NCI-H1092 treated with DMSO at 0.1 percent for 48 hours (cell line): ENCODE results near the gene BRCA2.

Source experiments
- DNase-seq: peaks from one replicate; lab custom pipeline; 2025; lab: John Stamatoyannopoulos, UW

Gene BRCA2

GRCh38 chr13:32383836-32384618, 68.7 kb downstream of the BRCA2 start:
- DNase-seq = no peak

DNA sequence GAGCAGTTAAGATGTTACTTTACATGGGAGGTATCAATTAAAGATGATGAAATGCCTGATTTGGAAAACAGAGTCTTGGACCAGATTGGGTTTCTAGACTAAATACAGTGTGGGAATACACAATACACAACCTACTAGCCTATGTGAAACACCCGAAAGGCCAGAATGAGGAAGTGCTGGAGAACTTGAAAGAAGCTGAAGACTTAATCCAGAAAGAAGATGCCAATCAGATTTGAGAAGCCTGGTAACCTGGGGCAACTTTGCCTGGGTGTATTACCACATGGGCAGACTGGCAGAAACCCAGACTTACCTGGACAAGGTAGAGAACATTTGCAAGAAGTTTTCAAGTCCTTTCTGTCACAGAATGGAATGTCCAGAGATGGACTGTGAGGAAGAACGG, 69.4 kb downstream of the BRCA2 start:
- no peak for DNase-seq

DNA sequence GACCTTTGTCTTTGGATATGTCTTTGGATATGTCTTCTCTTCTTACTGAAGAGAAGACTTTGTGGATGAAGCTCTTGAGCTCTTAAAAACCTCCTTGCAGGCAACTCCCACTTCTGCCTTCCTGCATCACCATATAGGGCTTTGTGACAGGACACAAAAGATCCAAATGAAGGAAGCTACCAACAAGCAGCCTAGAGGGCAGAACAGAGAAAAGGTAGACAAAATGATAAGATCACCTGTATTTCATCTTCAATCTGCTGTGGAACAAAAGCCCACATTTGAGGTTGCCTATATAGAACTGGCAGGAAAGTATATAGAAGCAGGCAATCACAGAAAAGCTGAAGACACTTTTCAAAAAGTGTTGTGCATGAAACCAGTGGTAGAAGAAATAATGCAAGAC, 70.1 kb downstream of the BRCA2 start:
- no peak for DNase-seq

GRCh38 chr13:32390048-32390447, 74.7 kb downstream of the BRCA2 start:
- no peak for DNase-seq

DNA sequence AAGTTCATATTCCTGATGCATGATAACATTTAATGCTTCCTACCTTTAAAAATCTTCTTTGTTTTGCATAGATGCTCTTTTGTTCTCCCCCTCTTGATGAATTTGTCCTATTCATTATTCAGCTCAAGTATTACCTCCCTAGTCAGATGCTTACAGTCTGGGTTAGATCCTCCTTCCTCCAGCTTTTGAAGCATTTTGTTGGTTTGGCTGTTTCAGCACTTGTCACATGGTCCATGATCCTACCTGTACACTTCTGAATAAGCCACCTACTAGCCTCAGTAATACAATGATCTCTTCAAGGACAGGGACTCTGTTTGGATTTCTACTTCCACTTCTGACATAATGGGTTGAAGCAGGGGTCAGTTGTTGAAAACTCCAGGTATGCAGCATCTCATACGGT, 75.2 kb downstream of the BRCA2 start:
- no peak for DNase-seq

GRCh38 chr13:32391101-32391619, 75.9 kb downstream of the BRCA2 start:
- DNase-seq = no peak

GRCh38 chr13:32403108-32403507, 87.8 kb downstream of the BRCA2 start:
- DNase-seq = no peak

GRCh38 chr13:32407854-32408253, 92.5 kb downstream of the BRCA2 start:
- no peak for DNase-seq

GRCh38 chr13:32408296-32409000, 93.1 kb downstream of the BRCA2 start:
- DNase-seq = peak; percentile 41

- peak; percentile 44 for DNase-seq
These were observed 93.6 kb downstream of the BRCA2 start for GRCh38 chr13:32409001-32409313.

DNA sequence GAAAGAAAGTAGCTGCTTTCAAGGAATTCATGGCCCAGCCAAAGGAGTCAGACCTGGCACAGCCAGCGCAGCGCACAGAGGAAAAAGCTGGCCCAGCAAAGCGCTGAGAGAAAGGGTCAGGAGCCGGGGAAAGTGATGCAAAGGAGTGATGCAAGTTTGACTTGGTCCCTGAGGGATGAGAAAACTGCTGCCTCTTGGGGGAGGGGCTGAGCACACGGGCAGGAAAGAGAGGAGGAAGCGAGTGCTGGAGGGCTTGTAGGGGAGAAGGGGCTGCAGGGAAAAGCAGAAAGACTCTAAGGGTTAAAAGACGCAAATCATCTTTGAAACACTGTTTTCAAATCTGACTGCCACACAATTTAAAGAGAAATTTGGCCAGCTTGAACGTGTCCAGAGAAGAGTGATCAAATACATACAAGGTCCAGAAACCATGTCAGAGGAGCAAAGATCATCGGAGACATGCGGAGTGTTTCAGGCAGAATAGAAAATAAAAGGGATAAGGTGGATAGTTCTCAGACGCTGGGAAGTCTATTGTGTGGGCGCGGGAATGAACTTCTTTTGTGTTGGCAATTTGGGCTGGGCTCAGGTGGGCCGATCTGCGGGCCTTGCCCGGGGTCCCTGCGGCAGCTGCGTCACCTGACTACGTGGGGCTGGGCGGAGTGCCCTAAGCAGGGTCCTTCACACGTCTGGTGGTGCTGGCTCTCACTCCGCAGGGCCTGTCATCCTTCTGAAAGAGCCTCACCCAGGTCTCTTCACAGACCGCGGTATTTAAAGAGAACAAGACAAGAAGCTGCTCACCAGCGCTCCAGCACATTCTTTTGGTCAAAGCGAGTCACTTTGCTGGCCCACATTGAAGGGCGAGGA, 94.5 kb downstream of the BRCA2 start:
- peak; percentile 19 for DNase-seq

DNA sequence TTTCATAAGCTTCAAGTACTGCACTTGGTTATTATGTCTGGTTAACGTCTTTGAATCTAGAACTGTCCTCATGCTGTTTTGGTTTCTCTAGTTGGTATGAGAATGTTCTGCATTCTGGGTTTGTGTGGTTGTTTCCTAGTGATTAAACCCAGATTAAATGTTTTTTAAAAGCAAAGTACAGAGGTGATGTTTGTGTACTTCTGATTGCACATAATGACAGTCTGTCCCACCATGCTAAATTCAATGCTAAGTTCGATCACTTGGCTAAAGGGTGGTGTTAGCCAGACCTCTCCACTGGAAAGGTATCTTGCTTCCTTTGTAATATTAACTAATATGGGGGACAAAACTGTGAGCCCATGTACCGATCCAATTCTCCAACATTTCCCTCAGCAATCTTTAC, 98.0 kb downstream of the BRCA2 start:
- DNase-seq = no peak

DNA sequence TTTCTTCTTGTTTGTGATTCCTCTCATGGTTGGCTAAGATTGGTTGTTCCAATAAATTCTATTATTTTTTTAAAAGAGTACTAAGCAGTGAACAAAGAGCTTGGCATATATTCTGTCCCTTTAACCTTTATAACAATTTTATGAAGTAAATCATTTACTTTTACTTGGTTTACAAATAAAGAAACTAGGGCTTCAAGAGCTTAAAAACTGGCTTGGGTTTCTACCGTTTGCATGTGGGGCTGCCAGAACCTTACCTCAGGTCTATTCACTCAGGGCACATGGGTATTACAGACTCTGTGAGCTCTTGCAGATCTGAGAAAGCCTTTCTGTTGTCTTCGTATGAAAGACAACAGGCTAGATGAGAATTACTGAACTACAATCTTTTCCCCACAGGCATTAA, 99.3 kb downstream of the BRCA2 start:
- DNase-seq = no peak

- DNase-seq = no peak
These were observed 99.7 kb downstream of the BRCA2 start for GRCh38 chr13:32415019-32415418.

DNA sequence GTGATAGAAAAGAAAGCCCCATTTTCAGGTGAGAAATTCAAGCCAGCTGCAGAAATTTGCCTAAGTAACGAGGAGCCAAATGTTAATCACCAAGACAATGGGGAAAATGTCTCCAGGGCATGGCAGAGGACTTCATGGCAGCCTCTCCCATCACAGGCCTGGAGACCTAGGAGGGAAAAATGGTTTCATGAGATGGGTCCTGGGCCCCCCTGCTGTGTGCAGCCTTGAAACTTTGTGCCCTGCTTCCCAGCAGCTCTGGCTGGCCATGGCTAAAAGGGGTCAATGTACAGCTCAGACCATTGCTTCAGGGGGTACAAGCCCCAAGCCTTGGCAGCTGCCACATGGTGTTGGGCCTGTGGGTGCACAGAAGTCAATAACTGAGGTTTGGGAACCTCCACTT, 102.7 kb downstream of the BRCA2 start:
- no peak for DNase-seq

GRCh38 chr13:32419862-32420261, 104.6 kb downstream of the BRCA2 start:
- DNase-seq = no peak

DNA sequence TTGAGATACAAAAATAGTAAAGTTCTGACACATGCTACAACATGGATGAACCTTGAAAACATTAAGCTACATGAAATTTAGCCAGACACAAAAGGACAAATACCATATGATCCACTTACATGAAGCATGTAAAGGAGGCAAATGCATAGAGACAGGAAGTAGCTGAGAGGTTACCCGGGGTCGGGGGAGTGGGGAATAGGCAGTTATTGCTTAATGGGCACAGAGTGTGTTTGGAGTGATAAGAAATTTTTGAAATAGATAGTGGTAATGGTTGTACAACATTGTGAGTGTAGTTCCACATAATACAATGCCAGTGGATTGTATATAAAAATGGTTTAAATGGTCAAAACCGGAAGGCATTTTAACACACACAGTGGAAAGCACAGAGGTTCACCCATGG, 108.3 kb downstream of the BRCA2 start:
- no peak for DNase-seq

DNA sequence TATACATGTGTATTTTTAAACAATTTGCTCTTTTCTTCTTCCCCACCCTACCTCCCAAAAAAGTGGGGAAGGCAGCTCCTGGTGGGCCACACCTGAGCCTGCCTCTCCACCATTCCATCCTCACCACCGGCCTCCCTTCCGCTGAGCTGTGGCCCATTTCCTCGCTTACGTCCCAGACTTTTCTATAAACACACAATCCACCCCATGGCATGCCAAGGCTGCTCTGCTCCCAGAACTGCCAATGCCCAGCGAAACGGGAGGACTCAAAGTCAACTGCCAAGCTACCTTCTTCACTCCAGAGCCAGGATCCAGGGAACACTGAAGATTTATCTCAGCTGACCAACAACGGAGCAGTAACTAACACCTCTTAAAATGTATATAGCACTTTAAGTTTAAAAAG, 109.8 kb downstream of the BRCA2 start:
- no peak for DNase-seq

DNA sequence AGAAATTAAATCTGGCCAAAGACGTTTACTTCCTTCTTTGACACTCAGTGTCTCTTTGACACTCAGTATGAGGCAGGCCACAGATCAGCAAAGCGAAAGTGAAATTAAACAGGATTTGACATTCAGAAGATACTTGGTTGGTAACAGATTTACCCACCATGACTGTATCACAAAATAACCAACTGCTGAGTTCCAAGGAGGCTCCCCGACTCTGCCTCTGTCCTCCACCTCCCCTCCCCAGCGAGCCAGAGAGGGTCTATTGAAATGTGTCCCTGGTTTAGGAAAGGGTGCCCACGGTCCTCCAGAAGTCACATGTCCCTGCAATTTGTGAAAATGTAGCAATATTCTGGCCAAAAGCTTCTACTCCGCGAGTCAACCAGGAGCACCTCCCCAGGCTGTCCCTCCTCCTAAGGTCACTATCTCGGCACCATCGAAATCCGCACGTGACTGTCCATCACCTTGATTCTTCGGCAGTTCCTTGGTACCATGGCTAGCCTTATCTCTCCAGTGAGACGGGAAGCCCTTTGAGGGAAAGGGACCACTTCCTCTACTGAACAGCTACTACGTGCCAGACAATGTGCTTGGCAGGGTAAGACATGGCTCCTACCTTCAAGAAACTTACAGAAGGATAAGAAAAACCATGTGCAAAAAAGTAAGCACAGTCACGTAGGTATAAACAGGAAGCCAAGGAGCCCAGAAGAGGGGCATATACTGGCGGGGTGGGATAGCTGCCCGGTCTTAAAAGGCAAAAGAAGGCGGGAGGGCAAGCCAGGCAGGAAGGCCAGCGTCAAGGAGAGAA, 111.1 kb downstream of the BRCA2 start:
- DNase-seq = no peak

DNA sequence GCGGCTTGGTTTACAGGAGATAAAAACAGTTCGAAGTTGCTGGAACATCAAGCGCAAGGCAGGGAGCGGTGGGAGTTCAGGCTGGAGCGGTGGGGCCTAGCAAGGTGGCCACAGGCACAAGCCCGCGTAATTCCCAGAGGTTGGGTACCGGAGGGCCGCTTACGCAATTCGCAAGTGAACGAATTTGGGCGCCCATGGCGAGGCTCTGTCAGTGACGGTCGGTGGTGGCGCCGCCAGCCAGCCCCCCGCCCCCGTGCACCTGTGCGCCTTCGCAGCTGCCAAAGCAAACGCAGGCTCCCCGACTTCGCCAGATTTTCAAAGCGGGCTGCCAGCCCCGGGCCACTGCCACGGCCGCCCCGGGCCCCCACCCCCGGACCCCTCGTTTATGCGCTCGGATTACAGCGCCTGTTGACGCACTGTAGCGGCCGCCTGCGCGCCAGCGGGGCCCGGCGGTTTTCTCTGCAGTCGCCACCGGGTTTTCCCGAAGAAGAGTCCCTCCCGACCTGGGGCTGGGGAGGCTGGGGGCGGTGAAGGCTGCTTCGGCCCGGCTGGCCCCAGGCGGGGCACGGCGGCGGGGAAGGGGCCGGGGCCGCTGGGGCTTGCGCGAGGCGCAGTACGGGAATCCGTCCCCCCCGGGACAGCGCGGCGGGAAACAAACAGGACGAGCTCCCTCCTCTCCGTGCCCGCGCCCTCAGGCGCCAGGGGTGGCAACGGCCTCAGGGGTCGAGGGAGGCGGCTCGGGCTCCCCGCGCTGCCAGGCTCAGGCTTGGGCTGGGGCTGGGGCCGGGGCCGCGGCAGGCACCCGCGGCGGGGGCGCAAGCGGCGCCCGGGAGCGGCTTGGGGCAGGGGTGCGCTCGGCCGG, 111.9 kb downstream of the BRCA2 start:
- DNase-seq = peak; percentile 25
